Psoas muscle (tissue), 8 donors: ENCODE results near the gene CCDC148. TPM values are rescaled to one million over a fixed set of nuclear protein-coding genes. Genes with fewer than 3 reads are reported as not detected.

Experiments
- ATAC-seq, 4 donors: fragments of 200-7000 bp; cut with Tn5 transposase; one replicate each; pipeline ENCODE4 v1.9.1; 2020; ENCODE audit warnings: moderate library complexity in 3 of 4, mild to moderate bottlenecking in 2 of 4
- DNase-seq, 2 donors: peaks; one replicate each; pipeline ENCODE4 v3.0.0-alpha.2; 2020
- H3K27ac ChIP-seq: fragments of 200-600 bp; one replicate; pipeline ENCODE4 v1.8.0; 2022
- H3K27me3 ChIP-seq, 3 donors: fragments of 200-600 bp in 1 of 3; one replicate each; pipeline versions ENCODE4 v1.6.1 to v1.8.0; 2013 to 2022; ENCODE audit warnings: low read length in 2 of 3, mild to moderate bottlenecking in 2 of 3, moderate library complexity in 1 of 3; ENCODE audit not compliant: insufficient read depth in 3 of 3
- H3K36me3 ChIP-seq, 2 donors: fragments of 200-600 bp in 1 of 2; one replicate each; pipeline versions ENCODE4 v1.6.1 to v1.8.0; 2013 to 2022; ENCODE audit warnings: low read depth in 1 of 2, mild to moderate bottlenecking in 1 of 2, moderate library complexity in 1 of 2; ENCODE audit not compliant: insufficient read depth in 1 of 2
- H3K4me1 ChIP-seq: fragments of 200-600 bp; one replicate; pipeline ENCODE4 v1.8.0; 2022
- H3K4me3 ChIP-seq: fragments of 200-600 bp; one replicate; pipeline ENCODE4 v1.8.0; 2022; ENCODE audit warnings: mild to moderate bottlenecking
- H3K9me3 ChIP-seq: fragments of 200-600 bp; one replicate; pipeline ENCODE4 v1.8.0; 2022
- CTCF ChIP-seq: fragments of 200-600 bp; IDR thresholded peaks from one replicate; pipeline ENCODE4 v1.8.0; 2022; ENCODE audit warnings: antibody characterized with exemption
- WGBS, 3 donors: extraction: QIAGEN DNeasy Blood & Tissue Kit; methylation state at CpG; one replicate each; pipeline versions ENCODE4 v1.1.6 to v1.1.7; 2013; 5-methylcytosine and 5-hydroxymethylcytosine counted together
- intact Hi-C, 2 donors: fragments of 100-400 bp; cut with DNase I; formaldehyde crosslinking; loops; one replicate each; pipeline versions ENCODE4 v1.11.0 to v1.14.2; 2022
- polyA plus RNA-seq, 3 donors: library from polyadenylated mRNA; stranded (reverse); fragments of 200-250 nt; gene quantifications; one replicate each; pipeline ENCODE4 v1.2.3, GENCODE V29; 2013
- total RNA-seq, 4 donors: library from RNA; stranded (reverse); fragmentation: NEBNext Ultra II Directional in 2 of 4; extraction: Animal tissue kit (Norgen Biotek cat#: 25700) in 2 of 4; gene quantifications; one replicate each; pipeline versions ENCODE4 v1.2.1 to v1.2.4, GENCODE V29; 2021 to 2023
- donor health status: healthy with polysubstance abuse.
- donor health status: DM: no; HTN: no; CAD: no; lungs with moderate emphysema.
- donor health status: Bipolar disorder and iron deficiency.
- donor health status: healthy.
- donor health status: DM: yes; HTN: yes; CAD: no.
- donor health status: DM: no; HTN: no; CAD: no.
- donor health status: DM: no; HTN: no; CAD: no.
- donor health status: DM: yes; HTN: yes; CAD: no.

The CCDC148 gene
- total and polyA plus RNA-seq, 7 donors, result 0.10 TPM; not detected in 6

GRCh38 chr2:158144914-158145625 is 311.5 kb downstream of the CCDC148 start:
- DNase-seq, result no peak
- 87 to 94% (median 93%) methylated on average over 13 of the region's 13 CpGs for WGBS, 3 donors

DNA sequence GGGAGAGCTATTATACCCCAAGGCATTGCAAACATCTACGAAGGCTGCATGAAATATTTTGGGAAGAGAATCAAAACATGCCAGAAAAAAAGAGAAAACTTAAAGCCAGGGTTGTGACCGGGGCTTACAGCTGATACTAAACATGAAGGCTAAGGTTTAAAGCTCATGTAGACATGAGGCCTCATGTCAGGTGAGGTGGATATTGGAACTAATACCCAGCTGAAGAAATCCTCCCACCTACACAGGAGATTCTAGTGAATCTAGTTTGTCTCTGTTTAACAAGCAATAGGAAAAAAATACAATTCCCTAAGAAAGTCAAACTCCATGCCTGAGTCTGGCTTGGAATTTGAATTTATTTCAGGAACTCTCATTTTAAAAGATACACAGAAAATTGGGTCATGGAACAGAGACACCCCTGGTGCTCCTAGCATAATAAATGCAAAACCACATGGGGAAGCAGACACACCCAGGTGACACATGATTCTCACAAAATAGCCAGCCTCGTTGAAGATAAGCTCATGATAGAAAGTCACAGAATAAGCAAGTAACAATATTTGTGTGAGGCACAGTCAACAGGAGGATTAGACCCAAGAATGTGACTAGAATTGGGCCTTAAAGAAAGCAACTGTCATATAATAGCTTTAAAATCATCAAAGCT is 312.7 kb downstream of the CCDC148 start:
- 36 to 40% (median 39%) methylated on average over 3 of the region's 3 CpGs for WGBS, 3 donors
- Histone ChIP-seq H3K36me3 (no peaks in the 10 kb centered on the region), H3K27ac (no peak overlapping the region), H3K4me1 (no peaks in the 10 kb centered on the region), H3K9me3 (no peaks in the 10 kb centered on the region), H3K4me3 (no peak overlapping the region), H3K27me3 (peaks cover 0 to 1% (median 0%) of the 10 kb centered on the region in 3 donors)
- TF ChIP-seq CTCF, result no peak
- intact Hi-C loops, result no loop called here
- no peak for DNase-seq
- ATAC-seq, result no peak

More at GRCh38 chr2:158144914-158145625, 311.5 kb downstream of the CCDC148 start:
- H3K4me3 ChIP-seq, result no peak overlapping the region
- ATAC-seq, result no peak
- no peak for TF ChIP-seq CTCF
- peaks cover 0 to 1% (median 0%) of the 10 kb centered on the region in 3 donors for H3K27me3 ChIP-seq
- intact Hi-C loops, result no loop called here
- no peak overlapping the region for H3K27ac ChIP-seq
- no peaks in the 10 kb centered on the region for H3K9me3 ChIP-seq
- H3K36me3 ChIP-seq, result no peaks in the 10 kb centered on the region
- no peaks in the 10 kb centered on the region for H3K4me1 ChIP-seq

GRCh38 chr2:158142568-158143332 is 313.8 kb downstream of the CCDC148 start:
- no peaks in the 10 kb centered on the region for H3K36me3 ChIP-seq
- H3K27me3 ChIP-seq, result peaks cover 0 to 1% (median 0%) of the 10 kb centered on the region in 3 donors
- WGBS, 3 donors, result 79 to 83% (median 82%) methylated on average over 6 of the region's 6 CpGs
- intact Hi-C loops, result no loop called here
- no peak for TF ChIP-seq CTCF
- H3K27ac ChIP-seq, result no peak overlapping the region
- no peak overlapping the region for H3K4me3 ChIP-seq
- no peaks in the 10 kb centered on the region for H3K4me1 ChIP-seq
- H3K9me3 ChIP-seq, result no peaks in the 10 kb centered on the region
- no peak for DNase-seq
- ATAC-seq, result no peak

GRCh38 chr2:158142165-158142564 is 314.4 kb downstream of the CCDC148 start:
- WGBS, 3 donors, result 85 to 90% (median 89%) methylated on average over 3 of the region's 3 CpGs
- no peak overlapping the region for H3K4me3 ChIP-seq
- H3K27me3 ChIP-seq, result peaks cover 0 to 1% (median 0%) of the 10 kb centered on the region in 3 donors
- no peaks in the 10 kb centered on the region for H3K9me3 ChIP-seq
- intact Hi-C loops, result no loop called here
- ATAC-seq (no peak), DNase-seq (no peak)
- H3K36me3 ChIP-seq, result no peaks in the 10 kb centered on the region
- no peak for TF ChIP-seq CTCF
- no peaks in the 10 kb centered on the region for H3K4me1 ChIP-seq
- H3K27ac ChIP-seq, result no peak overlapping the region
